HepG2 (cell line): Measurements from ENCODE around the gene CES3. TPM values are rescaled to one million over a fixed set of nuclear protein-coding genes. Genes with fewer than 3 reads are reported as not detected.
"Not testable (repeated sequence)": the region's sequence is repeated elsewhere in the genome, so short reads cannot be mapped to it uniquely, and the experiment has no call there.

Source experiments
- ATAC-seq: fragments of 200-7000 bp; cut with Tn5 transposase; 3 replicates; pipeline ENCODE4 v1.9.1; 2020; ENCODE audit warnings: mild to moderate bottlenecking, moderate library complexity
- BruUV-seq: library from RNA; stranded (reverse); fragments of 400-500 nt; replicated peaks from 2 replicates; lab custom pipeline; 2021; lab: Mats Ljungman, UMichigan
- CTCF ChIA-PET: fragments of 300-600 bp; formaldehyde crosslinking; extraction: SDS; loops from one replicate; lab custom pipeline; 2021; ENCODE audit warnings: low total read pairs, inconsistent platforms, low intra/inter-chr PET ratio; lab: Yijun Ruan, JAX
- POLR2A ChIA-PET: fragments of 350-600 bp; sonication (Branson Sonifier 250); formaldehyde crosslinking; loops from one replicate; lab custom pipeline; 2020; ENCODE audit warnings: antibody characterized with exemption, inconsistent platforms; lab: Yijun Ruan, JAX
- DNase-seq: peaks from one replicate; pipeline ENCODE4 v3.0.0-alpha.2; 2015; ENCODE audit warnings: low spot score
- FAIRE-seq: peaks from 3 replicates; lab custom pipeline; 2011; peaks lifted over from hg19 to GRCh38; lab: Jason Lieb, UNC
- H2AFZ ChIP-seq: one replicate; pipeline ENCODE4 v1.6.1; 2011; ENCODE audit warnings: low read length, inconsistent platforms
- H3K27ac ChIP-seq: fragments of 300-600 bp; 3 replicates; pipeline ENCODE4 v1.8.0; 2011; ENCODE audit warnings: mixed run types, mild to moderate bottlenecking, mixed read lengths, low read length, inconsistent platforms; ENCODE audit not compliant: insufficient read depth; ENCODE audit errors: extremely low read length
- H3K27me3 ChIP-seq, 2 experiments: fragments of 200-600 bp in 1 of 2; 2 replicates in 1 of 2; 3 replicates in 1 of 2; pipeline versions ENCODE4 v1.6.0 to v1.8.0; 2011; ENCODE audit warnings: low read length in 2 of 2, mild to moderate bottlenecking in 2 of 2, moderate library complexity in 2 of 2, inconsistent platforms in 1 of 2; ENCODE audit not compliant: insufficient read depth in 2 of 2, control insufficient read depth in 1 of 2
- H3K36me3 ChIP-seq, 2 experiments: fragments of 200-600 bp in 1 of 2; replicated peaks in 1 of 2; 2 replicates in 1 of 2; 3 replicates in 1 of 2; pipeline versions ENCODE4 v1.5.1 to v1.8.0; 2011; ENCODE audit warnings: low read length in 2 of 2, inconsistent platforms in 1 of 2; ENCODE audit not compliant: insufficient read depth in 2 of 2, control insufficient read depth in 1 of 2
- H3K4me1 ChIP-seq: 2 replicates; pipeline ENCODE4 v1.5.1; 2012; ENCODE audit warnings: low read length, inconsistent platforms; ENCODE audit not compliant: insufficient read depth
- H3K4me2 ChIP-seq: 2 replicates; pipeline ENCODE4 v1.6.0; 2011; ENCODE audit warnings: low read depth, low read length, inconsistent platforms
- H3K4me3 ChIP-seq, 3 experiments: fragments of 200-600 bp in 1 of 3; sonication (generic), shearing (Covaris generic) in 1 of 3; replicated peaks in 1 of 3; 2 replicates each; pipeline ENCODE4 v1.5.1; 2011 to 2016; ENCODE audit warnings: low read length in 3 of 3, inconsistent platforms in 2 of 3, low read depth in 2 of 3, mild to moderate bottlenecking in 2 of 3, control low read depth in 1 of 3, mixed read lengths in 1 of 3; ENCODE audit not compliant: insufficient read depth in 1 of 3
- H3K79me2 ChIP-seq: one replicate; pipeline ENCODE4 v1.6.1; 2011; ENCODE audit warnings: low read length, inconsistent platforms; ENCODE audit not compliant: insufficient read depth
- H3K9ac ChIP-seq: 2 replicates; pipeline ENCODE4 v1.6.0; 2011; ENCODE audit warnings: mild to moderate bottlenecking, low read depth, low read length, inconsistent platforms; ENCODE audit not compliant: insufficient read depth
- H3K9me3 ChIP-seq: 2 replicates; pipeline ENCODE4 v1.5.1; 2012; ENCODE audit warnings: mild to moderate bottlenecking, low read length
- H4K20me1 ChIP-seq: 2 replicates; pipeline ENCODE4 v1.6.0; 2011; ENCODE audit warnings: inconsistent platforms, mild to moderate bottlenecking, low read length, moderate library complexity; ENCODE audit not compliant: insufficient read depth
- SOX6 ChIP-seq, 2 experiments: fragments of 450-650 bp in 1 of 2; sonication (generic) in 1 of 2; formaldehyde crosslinking in 1 of 2; IDR thresholded peaks; 2 replicates each; pipeline versions ENCODE4 v1.4.0 to v1.6.1; 2017 to 2020; ENCODE audit warnings: antibody characterized with exemption in 1 of 2, mild to moderate bottlenecking in 1 of 2, missing genetic modification reagents in 1 of 2
- WGBS: methylation state at CpG from one replicate; pipeline ENCODE4 v1.1.6; 2017; ENCODE audit warnings: low lambda C conversion rate; 5-methylcytosine and 5-hydroxymethylcytosine counted together
- in situ Hi-C: cut with HindIII; loops from 2 replicates; pipeline ENCODE4 v1.10.0; 2017; ENCODE audit warnings: low pct_unique_long_range_greater_than_20kb; ENCODE audit not compliant: extremely low pct_ligation_motif_present
- intact Hi-C: fragments of 100-400 bp; cut with micrococcal nuclease; formaldehyde crosslinking; loops from one replicate; pipeline ENCODE4 v1.10.0; 2022; ENCODE audit not compliant: unreplicated experiment
- polyA plus RNA-seq, 8 experiments: library from polyadenylated mRNA; depleted of rRNA in 3 of 8; stranded (reverse) in 7 of 8; unstranded in 1 of 8; fragments of >200 nt; fragmentation: Illumina TruSeq in 4 of 8; extraction: Trizol in 4 of 8; gene quantifications; 2 replicates each; pipeline versions ENCODE4 v1.2.1 to v1.2.3, GENCODE V29; 2011 to 2016; ENCODE audit warnings: low read depth in 4 of 8, missing spikeins in 1 of 8, mixed read lengths in 1 of 8; ENCODE audit not compliant: insufficient read depth in 1 of 8
- total RNA-seq, 5 experiments: library from RNA; depleted of rRNA; stranded (reverse); fragments of >200 nt; fragmentation: Illumina TruSeq; extraction: Trizol; gene quantifications; 2 replicates each; pipeline ENCODE4 v1.2.3, GENCODE V29; 2016; ENCODE audit warnings: low read depth in 1 of 5
- TF ChIP-seq, protein P1 (sequence below): IDR thresholded peaks from 2 replicates; pipeline ENCODE4 v1.4.0; 2020; ENCODE audit warnings: mild to moderate bottlenecking, missing genetic modification reagents

The CES3 gene
- total and polyA plus RNA-seq, 2 of the 13 experiments (the other 11 are each of a cell fraction or from before 2014, with no cell fraction given) = 6.6 to 17.4 TPM

DNA sequence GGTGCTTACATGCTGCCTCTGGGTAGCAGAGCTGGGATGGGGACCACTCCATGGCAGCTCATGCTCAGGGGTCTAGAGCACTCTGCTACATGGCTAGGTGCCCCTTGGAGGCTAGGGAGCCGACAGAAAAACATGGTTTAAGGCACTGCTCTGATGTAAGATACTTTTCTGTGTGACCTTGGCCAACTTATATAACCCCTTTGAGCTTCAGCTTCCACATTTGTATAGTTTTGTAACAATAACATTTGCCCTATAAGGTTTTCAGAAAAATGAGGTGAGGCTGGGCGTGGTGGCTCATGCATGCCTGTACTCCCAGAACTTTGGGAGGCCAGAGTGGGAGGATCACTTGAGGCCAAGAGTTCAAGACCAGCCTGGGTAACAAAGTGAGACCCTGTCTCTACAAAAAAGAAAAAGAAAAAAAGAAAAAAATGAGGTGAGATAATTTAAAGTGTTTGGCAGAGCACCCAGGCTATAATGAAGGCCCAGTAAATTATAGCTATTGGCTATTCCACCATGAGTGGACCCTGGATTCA lies 30.5 kb downstream of the CES3 start (continued):
- TF ChIP-seq, protein P1, sequence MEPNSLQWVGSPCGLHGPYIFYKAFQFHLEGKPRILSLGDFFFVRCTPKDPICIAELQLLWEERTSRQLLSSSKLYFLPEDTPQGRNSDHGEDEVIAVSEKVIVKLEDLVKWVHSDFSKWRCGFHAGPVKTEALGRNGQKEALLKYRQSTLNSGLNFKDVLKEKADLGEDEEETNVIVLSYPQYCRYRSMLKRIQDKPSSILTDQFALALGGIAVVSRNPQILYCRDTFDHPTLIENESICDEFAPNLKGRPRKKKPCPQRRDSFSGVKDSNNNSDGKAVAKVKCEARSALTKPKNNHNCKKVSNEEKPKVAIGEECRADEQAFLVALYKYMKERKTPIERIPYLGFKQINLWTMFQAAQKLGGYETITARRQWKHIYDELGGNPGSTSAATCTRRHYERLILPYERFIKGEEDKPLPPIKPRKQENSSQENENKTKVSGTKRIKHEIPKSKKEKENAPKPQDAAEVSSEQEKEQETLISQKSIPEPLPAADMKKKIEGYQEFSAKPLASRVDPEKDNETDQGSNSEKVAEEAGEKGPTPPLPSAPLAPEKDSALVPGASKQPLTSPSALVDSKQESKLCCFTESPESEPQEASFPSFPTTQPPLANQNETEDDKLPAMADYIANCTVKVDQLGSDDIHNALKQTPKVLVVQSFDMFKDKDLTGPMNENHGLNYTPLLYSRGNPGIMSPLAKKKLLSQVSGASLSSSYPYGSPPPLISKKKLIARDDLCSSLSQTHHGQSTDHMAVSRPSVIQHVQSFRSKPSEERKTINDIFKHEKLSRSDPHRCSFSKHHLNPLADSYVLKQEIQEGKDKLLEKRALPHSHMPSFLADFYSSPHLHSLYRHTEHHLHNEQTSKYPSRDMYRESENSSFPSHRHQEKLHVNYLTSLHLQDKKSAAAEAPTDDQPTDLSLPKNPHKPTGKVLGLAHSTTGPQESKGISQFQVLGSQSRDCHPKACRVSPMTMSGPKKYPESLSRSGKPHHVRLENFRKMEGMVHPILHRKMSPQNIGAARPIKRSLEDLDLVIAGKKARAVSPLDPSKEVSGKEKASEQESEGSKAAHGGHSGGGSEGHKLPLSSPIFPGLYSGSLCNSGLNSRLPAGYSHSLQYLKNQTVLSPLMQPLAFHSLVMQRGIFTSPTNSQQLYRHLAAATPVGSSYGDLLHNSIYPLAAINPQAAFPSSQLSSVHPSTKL (CRISPR knock-in tag) = peak; percentile 63
- TF ChIP-seq SOX6 (IDR thresholded peaks at IDR 0.05) = no peak
- peak; percentile 33; the same call in 1 of the 2 replicates for TF ChIP-seq SOX6 (CRISPR knock-in tag; IDR thresholded peaks at IDR 0.05)

GRCh38 chr16:66993558-66993957 lies 32.5 kb downstream of the CES3 start:
- H3K36me3 ChIP-seq, H3K79me2 ChIP-seq, intact Hi-C loops, H4K20me1 ChIP-seq, H3K27me3 ChIP-seq, POLR2A ChIA-PET, H3K27ac ChIP-seq, H3K4me3 ChIP-seq, H3K9me3 ChIP-seq, FAIRE-seq, H3K4me2 ChIP-seq, H3K9ac ChIP-seq, H2AFZ ChIP-seq, CTCF ChIA-PET, BruUV-seq, ATAC-seq, in situ Hi-C loops, DNase-seq: not testable (repeated sequence)
- WGBS = 82% methylated on average over 12 of the region's 12 CpGs
- H3K4me1 ChIP-seq = peaks cover 61% of the 10 kb centered on the region
